GM19099 (cell line): Measurements from ENCODE around the gene JMJD8.
A peak's percentile ranks its signal among the peaks of the same experiment; 100 is the strongest.

Source experiments
- POLR2A ChIP-seq: IDR thresholded peaks from 3 replicates; pipeline ENCODE4 v1.6.1; 2011; ENCODE audit warnings: low read depth; ENCODE audit not compliant: insufficient read length; ENCODE audit errors: extremely low read depth

The JMJD8 gene

DNA sequence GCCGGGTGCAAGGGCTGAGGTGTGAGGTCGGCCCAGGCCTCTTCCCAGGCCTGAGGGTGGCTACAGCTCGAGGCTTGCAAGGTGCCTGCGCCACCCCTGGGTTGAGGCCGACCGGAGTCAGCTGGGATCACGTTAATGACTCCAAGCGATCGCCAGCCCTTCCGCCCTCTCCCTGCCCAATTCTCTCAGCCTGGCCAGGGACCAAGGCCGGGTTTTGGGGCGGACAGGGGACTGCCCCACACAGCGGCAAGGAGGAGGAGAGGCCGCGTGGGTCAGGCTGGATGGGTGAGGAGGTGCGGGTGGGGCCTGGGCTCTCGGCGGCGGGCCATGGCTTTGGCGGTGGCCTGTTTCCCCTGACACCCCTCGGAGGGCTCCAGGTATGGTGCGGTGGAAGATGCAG is 9.2 kb upstream of the JMJD8 start:
- TF ChIP-seq POLR2A = no peak

DNA sequence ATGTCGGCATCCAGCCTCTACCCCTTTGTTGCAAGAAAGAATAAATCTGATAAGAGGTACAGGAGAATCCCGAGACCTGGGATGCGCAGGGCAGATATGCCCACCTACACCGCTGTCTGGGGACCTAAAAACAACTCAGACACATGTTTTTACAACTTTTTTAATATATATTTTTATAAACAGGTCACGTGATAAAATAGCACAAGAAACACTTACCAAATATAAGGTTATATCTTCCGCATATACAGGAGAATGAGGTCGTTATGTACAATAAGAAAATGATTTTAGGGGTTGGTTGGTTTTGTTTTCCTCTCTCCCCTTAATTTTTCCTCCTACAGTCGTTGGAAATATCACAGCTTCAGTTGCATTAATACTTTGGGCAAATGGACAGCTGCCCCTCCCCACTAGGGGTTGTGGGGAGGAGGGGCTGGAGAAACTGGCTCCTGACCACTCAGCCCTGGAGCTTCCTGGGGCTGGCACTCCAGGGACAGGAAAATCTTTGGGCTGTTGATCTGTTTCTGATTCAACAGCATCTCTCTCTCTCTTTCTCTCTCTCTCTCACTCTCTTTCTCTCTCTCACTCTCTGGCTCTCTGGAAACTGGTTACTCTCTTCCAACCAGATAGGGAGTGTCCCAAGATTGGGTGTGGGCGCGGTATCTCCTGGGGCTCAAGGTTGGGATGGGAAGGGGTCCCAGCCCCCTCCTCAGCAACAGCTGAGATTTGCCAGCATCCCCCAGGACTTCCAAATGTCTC is 8.4 kb upstream of the JMJD8 start:
- TF ChIP-seq POLR2A = no peak

DNA sequence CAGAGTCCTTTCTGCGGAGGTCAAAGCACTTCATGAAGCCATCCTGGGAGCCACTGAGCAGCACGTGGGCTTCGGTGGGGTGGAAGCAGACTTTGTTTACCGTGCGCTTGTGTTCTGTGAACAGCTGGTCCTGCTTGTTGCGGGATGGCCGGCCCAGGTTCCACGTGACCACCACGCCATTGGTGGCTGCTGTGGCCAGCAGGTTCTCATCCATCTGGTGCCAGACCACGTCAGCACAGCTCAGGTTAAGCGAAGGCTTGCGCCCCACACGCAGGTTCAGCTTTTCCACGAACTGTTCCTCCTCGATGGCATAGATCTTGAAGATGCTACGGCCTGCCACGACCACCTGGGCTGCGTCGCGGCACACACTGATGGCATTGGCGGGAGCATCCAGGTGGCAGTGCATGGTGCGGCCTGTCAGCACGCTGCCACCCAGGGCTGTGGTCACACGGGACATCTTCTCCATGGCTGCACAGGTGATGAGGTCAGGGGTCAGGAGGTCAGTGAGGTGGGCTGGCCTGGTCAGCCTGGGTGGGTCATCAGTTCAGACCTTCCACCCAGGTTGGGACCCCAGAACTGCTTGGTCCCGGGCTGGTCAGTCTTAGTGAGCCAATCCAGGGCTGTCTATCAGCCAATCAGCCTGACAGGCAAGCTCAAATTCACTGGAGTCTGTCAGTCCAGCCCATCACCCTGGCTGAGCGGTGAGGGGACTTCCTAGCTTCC is 5.2 kb upstream of the JMJD8 start:
- no peak for TF ChIP-seq POLR2A

DNA sequence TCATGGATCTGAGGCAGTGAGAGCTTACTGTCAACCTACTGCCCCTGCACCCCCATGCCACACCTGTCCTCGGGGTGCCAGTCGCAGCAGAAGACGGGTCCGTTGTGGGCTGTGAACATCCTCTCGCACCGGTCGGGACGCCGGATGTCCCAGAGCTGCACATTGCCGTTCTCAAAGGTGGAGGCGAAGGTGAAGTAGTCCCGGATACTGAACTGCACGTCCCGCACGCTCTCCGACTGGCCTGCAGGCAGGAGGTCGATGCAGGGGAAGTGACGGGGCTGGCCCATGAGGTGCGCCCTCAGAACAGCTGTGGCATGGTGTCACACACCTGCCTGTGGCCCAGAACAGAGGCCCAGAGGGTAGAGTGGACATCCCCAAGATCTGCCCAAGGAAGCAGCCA is 3.4 kb upstream of the JMJD8 start:
- no peak for TF ChIP-seq POLR2A

DNA sequence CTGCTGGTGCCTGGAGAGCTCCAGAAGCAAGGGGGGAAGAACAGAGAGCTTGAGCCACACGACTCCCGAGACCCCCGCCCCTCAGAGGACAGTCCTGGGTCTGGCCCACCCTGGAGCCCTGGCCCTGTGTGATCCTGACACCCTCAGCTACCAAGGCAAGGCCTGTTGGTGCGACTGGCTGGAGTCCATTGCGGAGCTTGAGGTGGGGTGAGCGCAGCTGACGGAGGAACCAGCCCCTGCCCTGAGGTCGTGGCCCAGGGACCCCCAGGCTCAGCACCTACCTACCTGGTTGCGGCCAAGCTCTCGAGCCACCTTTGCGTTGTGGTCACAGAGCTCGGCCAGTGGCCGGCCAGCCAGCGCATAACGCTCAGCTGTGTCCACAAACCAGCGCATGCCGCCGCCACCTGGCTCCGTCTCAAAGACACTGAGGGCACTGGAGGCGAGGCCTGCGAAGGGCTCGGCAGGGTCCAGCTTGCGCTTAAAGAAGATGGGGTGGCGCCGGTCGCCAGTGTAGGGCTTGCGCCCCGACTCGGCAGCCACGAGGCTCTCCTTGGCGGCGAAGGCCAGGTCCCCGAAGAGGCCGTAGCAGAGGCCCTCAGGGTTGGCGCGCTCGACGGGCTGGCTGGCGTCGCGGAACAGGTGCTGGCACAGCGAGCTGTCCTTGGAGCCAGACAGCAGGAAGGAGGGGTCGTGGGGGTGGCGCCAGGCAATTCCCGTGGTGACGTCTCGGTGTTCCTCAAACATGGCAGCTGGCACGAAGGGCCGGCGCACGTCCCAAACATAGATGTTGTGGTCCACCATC is 2.5 kb upstream of the JMJD8 start:
- no peak for TF ChIP-seq POLR2A

DNA sequence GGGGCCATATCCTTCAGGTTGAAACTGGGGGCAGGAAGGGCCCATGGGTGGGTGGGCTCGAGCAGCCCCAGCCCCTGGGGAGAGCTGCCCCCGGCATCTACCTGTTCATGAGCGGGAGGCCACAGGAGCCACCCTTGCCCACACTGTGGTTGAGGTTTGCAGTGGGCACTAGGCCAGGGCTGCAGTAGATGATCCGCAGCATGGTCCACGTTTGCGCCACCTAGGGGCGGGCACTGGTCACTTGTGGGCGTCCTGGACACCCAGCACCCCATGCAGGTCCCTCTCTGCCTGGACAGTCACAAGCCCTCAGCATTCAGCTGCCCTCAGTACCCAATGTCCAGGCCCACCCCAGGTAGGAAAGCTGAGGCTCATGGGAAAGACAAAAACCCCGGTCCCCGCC is 1.8 kb upstream of the JMJD8 start:
- no peak for TF ChIP-seq POLR2A

GRCh38 chr16:684961-685696 is 995 bp upstream of the JMJD8 start:
- no peak for TF ChIP-seq POLR2A

GRCh38 chr16:683396-684070 is 601 bp downstream of the JMJD8 start:
- no peak for TF ChIP-seq POLR2A

GRCh38 chr16:682493-683395 is 1.4 kb downstream of the JMJD8 start:
- no peak for TF ChIP-seq POLR2A

- TF ChIP-seq POLR2A = no peak
These were observed 2.2 kb downstream of the JMJD8 start for GRCh38 chr16:681746-682427.

- peak; percentile 22 for TF ChIP-seq POLR2A
These were observed 3.0 kb downstream of the JMJD8 start for GRCh38 chr16:680967-681745.

- TF ChIP-seq POLR2A = no peak
These were observed 3.5 kb downstream of the JMJD8 start for GRCh38 chr16:680625-680945.
